ENCODE measurements around the gene PRAMEF9.
"Not testable (repeated sequence)": the region's sequence is repeated elsewhere in the genome, so short reads cannot be mapped to it uniquely, and the experiment has no call there.

Gene PRAMEF9

DNA sequence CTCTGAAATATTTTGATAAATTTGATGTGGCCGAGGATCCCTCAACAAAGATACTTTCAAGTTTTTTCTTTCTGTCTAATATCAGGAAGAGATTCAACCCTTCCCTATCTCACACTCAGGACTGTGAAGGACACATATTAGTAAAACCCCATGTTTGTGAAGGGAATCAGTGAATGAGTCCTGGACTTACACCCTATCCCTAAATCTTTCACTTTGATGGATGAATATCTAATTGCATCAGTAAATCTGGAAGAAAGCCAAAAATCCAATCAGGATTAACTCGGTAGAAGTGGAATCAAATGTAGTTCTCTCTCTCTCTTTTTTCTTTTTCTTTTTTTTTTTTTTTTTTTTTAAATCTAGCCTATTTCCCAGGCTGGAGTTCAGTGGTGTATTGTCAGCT lies at the start of gene PRAMEF9:
PRAMEF9 (plus strand) TSS at position 301 of the 400 bp plus-strand sequence. CDS start 3,433 bp downstream, outside the sequence.
- DNase-seq, result not testable (repeated sequence)

DNA sequence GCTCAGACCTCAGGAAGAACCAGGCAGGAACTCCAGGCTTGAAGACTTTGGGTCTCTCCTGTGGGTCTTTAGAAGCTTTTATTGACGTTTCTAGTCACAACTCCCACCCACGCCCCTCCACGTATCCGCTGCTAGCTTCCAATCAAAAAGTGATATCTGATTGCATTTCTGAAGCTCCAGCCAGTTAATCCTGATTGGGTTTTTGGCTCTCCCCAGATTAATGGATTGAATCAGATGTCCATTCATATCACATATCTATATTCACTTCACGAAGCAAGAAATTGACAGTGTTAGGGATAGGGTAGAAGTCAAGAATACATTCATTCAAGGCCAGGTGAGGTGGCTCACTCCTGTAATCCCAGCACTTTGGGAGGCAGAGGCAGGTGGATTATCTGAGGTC lies 15.7 kb upstream of the PRAMEF9 start, which contains the start of gene PRAMEF26:
PRAMEF26 (minus strand) TSS at position 101 of the 400 bp plus-strand sequence. CDS start 2,914 bp downstream, outside the sequence.
- DNase-seq, result not testable (repeated sequence)

DNA sequence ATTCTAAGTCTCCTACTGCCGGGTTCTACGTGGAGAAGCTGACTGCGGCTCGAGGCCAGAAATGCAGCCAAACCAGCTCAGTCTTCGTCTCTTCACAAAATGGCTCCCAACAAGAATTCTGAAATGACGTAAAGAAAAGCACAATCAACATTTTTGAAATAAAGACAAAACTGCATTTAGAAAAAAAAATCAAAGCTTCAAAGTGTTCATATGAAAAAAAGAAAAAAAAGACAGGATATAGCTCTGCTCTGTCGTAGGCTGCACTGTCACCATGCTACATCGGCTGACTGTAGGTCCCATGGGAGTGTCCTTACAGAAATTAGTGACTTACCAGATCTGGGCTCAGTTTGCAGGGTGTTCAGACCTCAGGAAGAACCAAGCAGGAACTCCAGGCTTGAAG lies 6.1 kb upstream of the PRAMEF9 start, which contains the start of gene HNRNPCL4:
HNRNPCL4 (minus strand) TSS at position 101 of the 400 bp plus-strand sequence. CDS start 164 bp downstream, outside the sequence.
- DNase-seq, result not testable (repeated sequence)

DNA sequence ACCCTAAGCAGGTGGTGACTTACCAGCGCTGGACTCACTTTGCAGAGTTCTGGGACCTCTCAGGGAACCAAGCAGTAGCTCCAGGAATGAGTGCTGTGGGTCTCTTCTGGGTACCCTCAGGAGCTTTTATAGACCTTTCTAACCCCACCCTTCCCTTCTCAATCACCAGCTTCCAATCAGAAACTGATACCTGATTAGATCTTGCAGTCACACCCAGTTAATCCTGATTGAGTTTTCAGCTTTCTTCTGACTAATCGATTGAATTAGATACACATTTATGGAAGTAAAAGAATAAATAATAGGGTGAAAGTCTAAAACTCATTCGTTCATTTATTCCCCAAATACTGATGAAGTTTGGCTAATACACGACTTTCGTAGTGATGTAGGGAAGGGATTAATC lies 29.7 kb downstream of the PRAMEF9 start, which contains the start of gene PRAMEF13:
PRAMEF13 (minus strand) TSS at position 101 of the 400 bp plus-strand sequence. CDS start 1,820 bp downstream, outside the sequence.
- not testable (repeated sequence) for DNase-seq

DNA sequence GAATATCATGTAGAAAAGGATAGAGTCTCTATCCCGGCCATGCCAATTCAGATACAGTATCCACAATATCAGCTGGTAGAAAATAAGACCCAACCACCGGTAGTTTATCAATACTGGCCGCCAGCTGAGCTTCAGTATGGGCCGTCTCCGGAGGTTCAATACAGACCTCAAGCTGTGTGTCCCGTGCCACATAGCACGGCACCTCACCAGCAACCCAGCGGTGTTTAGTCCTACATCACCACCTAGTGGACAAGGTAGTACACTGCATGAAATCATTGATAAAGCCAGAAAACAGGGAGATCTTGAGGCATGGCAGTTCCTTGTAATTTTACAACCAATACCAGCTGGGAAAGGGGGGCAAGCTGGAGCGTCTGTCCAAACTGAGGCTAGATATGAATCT lies 37.1 kb downstream of the PRAMEF9 start:
- not testable (repeated sequence) for DNase-seq

DNA sequence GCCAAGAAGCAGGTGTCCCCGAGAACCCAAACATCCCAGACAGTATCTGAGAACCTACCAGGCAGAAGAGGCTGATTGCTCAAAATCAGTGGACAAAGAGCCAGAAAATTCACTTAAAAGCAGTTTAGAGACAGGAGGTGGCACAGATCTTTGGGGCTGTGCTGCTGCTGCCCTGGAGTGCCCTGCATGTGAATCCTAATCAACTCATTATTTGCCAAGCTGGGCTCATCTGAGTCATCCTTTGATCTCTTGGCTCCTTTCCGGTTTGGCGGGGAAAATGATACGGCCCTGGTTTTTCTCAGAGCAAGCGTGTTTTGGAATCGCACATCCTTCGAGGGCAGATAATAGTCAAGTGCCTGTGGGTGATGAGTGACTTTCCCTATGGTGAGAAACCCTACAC lies 45.0 kb downstream of the PRAMEF9 start:
- not testable (repeated sequence) for DNase-seq

DNA sequence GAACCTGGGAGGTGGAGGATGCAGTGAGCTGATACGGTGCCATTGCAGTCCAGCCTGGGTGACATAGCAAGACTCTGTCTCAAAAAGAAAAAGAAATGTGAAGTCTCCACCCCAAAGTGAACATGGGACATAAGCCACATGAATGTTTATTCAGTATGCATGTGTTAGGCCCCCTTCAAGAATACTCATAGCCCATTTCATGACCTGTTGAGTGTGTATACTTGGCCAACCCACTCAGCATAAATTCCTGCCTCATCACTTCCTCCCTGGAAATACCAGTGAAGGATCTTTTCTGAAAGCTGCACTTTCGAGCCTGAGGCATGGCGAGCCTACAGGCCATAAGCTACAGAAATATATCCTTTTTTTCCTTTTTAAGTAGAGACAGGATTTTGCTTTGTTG lies 47.6 kb downstream of the PRAMEF9 start:
- not testable (repeated sequence) for DNase-seq

DNA sequence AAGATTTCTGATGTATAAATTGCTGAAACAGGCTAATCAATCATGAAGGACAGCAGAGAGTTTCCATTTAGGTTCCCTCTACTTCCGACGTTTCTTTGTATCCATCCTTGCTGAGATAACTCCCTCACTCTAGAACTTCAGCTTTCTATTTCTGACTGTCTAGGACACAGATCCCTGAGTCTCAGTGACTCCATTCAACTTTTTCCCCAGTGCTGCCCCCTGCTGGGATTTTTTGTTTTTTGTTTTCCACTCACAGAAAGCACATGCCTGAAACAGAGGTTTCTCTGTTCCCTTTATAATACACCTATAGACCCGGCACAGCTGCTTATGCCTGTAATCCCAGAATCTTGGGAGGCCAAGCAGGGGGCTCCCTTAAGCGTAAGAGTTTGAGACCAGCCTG lies 51.1 kb downstream of the PRAMEF9 start:
- not testable (repeated sequence) for DNase-seq

DNA sequence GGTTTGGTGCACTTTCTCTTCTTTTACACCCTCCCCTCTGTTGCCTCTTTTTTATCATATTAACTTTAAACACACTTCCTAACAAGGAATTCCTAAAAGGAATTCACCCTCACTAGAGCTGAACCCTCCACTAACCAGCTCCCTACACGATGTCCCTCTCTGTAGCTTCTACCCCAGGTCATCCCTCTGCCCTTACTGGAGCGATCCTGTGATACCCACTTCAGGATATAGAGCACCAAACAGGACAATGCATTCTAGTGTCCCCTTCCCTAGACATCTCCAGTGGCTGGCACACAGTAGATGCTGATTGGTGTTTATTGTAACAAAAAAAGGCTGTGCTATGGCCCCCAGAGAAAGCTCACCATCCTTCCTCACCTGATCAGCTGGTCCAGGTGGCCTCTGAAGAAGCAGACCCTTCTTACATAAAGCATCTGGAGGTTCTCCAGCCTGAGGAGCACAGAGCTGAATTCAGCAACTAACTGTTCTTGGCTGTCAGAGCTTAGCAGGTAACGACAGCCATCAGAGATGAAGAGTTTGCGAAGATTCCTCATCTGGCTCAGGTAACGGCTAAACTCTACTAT lies 52.9 kb downstream of the PRAMEF9 start:
- DNase-seq, result no peak

DNA sequence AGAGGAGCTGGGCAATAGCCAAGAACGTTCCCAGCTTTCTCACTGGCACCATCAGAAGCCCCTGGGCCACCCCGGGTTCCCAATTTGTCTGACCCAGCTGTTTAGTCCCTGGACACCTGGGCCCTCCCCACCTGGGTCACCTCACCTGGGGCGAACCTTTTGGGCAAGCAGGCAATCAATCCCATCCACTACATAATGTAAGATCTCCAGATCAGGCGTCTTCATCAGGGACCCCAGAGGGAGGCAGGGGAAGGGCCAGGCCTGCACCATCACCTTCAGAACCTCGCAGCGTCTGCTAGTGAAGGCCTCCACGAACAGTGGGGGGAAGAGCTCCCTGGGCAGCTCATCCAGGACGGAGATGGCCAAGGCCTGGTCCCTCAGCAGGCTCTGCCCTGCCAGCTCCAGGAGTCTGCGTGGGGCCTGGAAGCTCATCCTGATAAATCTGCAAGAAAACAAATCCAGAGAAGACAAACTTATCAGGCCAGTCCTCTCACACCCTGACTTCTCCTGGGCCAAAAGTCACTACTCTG lies 54.1 kb downstream of the PRAMEF9 start, which contains the start of gene PRAMEF18:
PRAMEF18 (minus strand) TSS at position 480 of the 530 bp plus-strand sequence; CDS start at position 432, 48 bp downstream.
- DNase-seq, result not testable (repeated sequence)

DNA sequence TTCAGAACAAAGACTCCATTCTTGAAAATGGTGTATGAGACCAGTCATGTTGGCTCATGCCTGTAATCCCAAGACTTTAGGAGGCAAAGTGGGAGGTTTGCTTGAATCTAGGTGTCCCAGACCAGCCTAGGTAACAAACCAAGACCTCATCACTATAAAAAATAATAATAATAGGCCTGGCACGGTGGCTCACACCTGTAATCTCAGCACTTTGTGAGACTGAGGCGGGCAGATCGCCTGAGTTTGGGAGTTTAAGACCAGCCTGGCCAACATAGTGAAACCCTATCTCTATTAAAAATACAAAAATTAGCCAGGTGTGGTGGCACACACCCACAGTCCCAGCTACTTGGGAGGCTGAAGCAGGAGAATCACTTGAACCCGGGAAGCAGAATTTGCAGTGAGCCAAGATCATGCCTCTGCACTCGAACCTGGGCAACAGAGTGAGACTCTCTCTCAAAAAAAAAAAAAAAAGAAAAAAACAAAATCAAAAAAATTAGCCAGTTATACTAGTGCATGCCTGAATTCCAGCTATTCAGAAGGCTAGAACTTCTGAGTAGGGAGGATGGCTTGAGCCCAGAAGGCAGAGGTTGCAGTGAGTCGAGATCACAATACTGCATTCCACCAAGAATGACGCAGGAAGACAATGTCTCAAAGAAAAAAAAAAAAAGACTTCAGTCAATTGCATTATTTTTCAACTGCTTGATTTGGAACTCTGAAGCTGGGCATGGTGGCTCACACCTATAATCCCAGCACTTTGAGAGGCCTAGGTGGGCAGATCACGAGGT lies 55.8 kb downstream of the PRAMEF9 start:
- DNase-seq, result not testable (repeated sequence)

DNA sequence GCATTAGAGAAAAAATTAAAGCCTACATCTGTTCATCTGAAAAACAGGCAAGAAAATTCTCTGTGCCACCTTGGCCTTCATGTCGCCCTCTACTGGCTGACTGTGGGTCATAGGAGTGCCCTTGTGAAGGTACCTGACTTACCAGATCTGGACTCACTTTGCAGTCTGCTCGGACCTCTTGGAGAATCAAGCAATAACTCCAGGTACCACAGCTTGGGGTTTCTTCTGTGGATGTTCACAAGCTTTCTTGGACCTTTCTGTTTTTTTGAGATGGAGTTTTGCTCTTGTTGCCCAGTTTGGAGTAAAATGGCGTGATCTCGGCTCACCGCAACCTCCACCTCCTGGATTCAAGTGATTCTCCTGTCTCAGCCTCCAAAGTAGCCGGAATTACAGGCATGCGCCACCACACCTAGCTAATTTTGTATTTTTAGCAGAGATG lies 56.7 kb downstream of the PRAMEF9 start:
- peak; percentile 29 for DNase-seq

Data from CD4-positive, alpha-beta T cell treated with Interleukin-6 for 4 hours (primary cell).